Stimulated activated CD4-positive, alpha-beta T cell treated with anti-CD3 and anti-CD28 coated beads, Interleukin-15, amount 100 ng/mL, for 1 hour (primary cell): ENCODE measurements around the gene EPN2.
"Not testable (repeated sequence)": the region's sequence is repeated elsewhere in the genome, so short reads cannot be mapped to it uniquely, and the experiment has no call there.

Experiments
- DNase-seq, 2 donors: peaks; one replicate each; pipeline ENCODE4 v3.0.0-alpha.2; 2020; ENCODE audit warnings: low read depth in 1 of 2, low spot score in 1 of 2

EPN2 gene

DNA sequence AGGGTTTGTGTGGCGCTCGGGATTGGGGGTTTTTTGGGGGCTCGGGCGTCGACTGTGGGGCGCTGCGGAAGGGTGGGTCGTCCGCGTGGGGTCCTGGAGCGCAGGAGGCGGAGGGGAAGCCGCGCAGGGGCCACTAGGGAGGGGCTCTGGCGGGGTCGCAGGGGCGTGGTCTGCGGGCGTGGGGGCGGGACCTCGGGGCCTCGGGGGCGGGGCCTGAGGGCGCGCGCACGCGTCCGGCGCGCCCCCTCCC, at the start of gene EPN2:
EPN2 (plus strand) TSS at position 228 of the 250 bp plus-strand sequence. CDS start 45,754 bp downstream, outside the sequence.
- peak in 1 of 2 donors; percentile 51 for DNase-seq

GRCh38 chr17:19187883-19188869, 49.0 kb upstream of the EPN2 start:
- not testable (repeated sequence) for DNase-seq

GRCh38 chr17:19188870-19189708, 48.1 kb upstream of the EPN2 start:
- DNase-seq = not testable (repeated sequence)

DNA sequence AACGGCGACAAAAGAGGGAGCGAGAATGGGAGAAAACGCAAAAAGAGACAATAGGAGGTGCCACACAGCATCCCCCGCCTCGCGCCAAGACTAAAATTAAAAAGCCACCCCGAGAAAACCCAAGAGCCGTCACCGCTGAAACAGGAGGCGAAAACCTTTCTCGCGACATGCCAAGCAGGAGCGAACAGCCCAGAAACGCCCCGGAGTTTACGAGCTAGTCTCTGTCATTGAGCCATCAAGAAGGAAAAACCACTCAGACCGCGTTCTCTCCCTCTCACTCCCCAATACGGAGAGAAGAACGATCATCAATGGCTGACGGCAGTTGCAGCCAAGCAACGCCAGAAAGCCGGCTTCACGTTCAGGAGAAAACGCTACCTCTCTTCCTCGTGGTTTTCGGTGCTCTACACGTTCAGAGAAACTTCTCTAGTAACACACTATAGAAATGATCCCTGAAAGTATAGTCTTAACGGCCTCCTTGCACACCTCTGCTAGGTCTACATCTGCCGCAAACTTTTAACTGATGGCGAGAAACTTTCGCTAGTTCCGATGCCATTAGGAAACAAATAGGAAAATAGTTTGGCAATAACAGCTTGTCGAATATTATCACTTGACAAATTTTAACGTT, 47.3 kb upstream of the EPN2 start:
- DNase-seq = not testable (repeated sequence)

GRCh38 chr17:19196382-19197204, 40.6 kb upstream of the EPN2 start:
- DNase-seq = peak in 1 of 2 donors; percentile 2

DNA sequence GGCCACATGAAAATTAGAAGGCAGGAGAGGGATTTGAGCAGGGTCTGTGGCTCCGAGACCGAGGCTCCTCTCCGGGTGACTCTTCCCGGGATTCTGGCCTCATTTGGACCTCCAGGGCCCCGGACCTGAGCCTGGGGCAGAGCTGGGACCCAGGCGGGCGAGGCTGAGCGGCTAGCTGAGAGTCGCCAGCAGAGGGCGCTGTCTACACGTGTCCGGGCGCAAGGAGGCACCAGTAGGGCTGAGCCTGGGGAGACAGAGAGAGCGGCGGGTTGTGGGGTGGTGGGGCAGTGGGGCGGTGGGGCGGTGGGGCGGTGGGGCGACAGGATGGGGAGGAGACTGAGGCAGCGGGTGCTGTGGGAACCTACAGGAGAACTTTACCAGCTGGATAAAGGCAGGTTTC, 34.7 kb upstream of the EPN2 start:
- DNase-seq = not testable (repeated sequence)

GRCh38 chr17:19203429-19203828, 33.7 kb upstream of the EPN2 start:
- not testable (repeated sequence) for DNase-seq

GRCh38 chr17:19215074-19215860, 21.9 kb upstream of the EPN2 start:
- DNase-seq = not testable (repeated sequence)

DNA sequence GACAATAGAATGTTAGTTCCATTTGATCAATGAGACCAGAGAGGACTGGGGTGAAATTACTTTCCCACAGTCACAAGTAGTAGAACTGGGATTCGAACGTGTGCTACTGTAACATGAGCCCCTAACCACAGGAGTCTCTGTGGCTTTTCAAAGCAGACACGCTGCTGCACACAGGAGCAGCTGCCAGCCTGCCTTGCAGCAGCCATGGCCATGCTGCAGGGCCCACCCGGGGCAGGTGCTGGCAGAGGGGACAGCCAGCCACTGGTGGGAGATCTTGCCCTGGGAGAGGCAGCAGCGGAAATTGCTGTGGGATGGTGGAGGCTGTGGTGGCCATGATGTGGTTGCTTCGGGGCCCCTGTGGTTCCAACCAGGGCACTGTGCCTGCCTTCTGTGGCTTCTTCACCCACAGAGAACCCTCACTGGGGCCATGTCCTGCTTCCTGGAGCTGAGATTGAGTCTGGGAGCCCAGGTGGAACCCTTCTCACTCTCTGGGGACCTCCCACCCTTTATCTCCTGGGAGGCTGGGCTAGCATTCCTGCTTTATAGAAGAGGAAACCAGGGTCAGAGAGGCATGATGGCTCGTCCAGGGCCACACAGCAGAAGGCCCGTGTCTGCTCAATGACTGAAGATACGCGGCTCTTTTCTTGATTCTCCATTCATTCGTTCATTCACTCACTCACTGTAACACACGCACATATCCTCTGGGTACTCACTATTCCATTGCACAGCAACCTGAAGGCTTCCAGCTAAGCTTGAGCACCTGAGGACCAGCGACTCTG, 20.8 kb upstream of the EPN2 start:
- not testable (repeated sequence) for DNase-seq

DNA sequence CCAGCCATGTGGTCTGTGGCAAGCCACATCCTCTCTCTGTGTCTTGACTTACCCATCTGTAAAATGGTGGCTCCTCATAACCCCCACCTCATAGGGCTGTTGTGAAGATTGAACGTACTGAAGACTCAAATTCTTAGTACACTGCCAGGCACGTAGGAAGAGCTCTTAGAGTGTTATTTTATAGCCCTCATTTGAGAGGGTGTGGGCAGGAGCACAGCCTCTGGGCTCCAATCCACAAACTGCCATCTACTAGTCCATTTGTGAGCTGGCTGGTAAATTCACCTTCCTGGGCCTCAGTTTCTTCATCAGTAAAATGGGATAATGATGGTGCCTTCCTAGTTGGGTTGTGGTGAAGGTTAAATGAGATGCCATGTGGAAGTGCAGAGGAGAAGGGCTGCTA, 18.3 kb upstream of the EPN2 start:
- not testable (repeated sequence) for DNase-seq

- DNase-seq = not testable (repeated sequence)
Measured at GRCh38 chr17:19219384-19219783, 17.8 kb upstream of the EPN2 start.

- not testable (repeated sequence) for DNase-seq
Measured at GRCh38 chr17:19220195-19220594, 17.0 kb upstream of the EPN2 start.

GRCh38 chr17:19226610-19227588, 10.3 kb upstream of the EPN2 start:
- DNase-seq = not testable (repeated sequence)

- not testable (repeated sequence) for DNase-seq
Measured at GRCh38 chr17:19234676-19235075, 2.5 kb upstream of the EPN2 start.

DNA sequence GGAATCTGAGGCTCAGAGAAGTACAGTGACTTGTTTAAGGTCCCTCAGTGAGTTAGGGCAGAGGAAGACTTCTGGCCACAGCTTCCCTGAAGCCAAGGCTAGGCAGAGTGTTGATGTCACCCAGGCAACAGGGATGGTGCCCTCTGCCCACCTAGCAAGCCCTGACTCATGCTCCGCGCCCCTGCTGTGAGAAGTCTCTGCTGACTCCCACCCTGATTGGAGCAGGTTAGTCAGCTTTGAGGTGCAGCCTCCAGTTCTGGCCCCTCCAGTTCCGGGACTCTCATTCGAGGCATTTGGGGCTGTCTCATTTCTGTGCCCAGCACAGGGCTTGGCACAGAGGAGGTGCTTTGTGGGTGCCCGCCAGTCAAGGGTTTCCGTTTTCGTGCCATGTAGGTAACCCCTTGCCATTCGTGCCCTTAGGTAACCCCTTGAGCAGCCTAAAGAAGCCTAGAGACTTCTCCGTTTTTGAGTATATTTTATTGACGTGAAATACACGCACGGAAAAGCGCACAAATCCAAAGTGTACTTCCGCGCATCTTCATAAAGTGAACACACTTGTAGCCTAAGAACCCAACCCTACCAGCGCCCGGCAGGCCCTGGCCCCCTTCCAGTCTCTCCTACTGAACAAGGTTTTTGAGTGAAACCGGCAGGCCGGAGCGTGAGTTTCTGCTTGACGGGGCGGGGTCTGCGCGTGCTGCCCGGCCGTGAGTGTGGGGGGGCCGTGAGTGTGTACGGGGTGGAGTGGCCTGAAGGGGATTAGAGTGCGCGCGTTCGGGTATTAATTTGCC, 621 bp upstream of the EPN2 start:
- DNase-seq = not testable (repeated sequence)

GRCh38 chr17:19237389-19238166, 412 bp downstream of the EPN2 start:
- DNase-seq = peak; percentile 19 to 40
